ENCODE data around the gene ACR.
A peak's percentile ranks its signal among the peaks of the same experiment; 100 is the strongest.

Gene ACR

DNA sequence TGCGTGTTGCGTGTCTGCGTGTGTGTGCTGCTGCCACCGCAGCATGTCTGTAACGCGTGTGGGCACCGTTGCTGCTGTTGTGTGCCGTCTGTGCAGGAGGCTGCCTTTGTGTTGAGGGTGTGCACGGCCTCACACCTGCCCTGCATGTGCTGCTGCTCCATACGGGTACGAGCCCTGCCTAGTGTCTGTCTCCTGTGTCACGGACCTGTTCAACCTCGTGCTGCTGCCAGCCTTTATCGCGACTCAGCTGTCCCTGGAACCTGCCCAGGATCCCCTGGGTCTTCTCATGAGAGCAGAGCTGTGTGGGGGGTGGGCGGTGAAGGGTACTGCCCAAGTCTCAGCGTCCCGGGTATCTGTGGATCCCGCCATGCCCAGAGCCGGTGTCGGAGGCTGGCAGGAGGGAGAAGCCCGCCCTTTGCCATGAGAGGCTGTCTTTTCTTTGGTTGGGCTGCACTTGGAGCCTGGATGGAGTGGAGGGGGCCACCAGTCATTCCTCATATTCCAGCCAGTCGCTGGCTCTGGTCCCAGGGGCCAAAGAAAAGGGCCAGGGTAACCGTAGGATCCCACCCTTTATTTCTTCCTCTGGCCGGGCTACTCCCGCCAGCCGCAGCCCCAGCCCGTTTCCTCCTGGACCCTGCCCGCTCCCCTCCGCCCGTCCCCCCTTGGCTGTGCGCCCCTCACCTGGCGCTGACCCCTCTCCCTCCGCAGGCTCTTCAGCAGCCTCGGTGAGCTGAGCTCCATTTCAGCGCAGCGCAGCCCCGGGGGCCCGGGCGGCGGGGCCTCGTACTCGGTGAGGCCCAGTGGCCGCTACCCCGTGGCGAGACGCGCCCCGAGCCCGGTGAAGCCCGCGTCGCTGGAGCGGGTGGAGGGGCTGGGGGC lies 7.8 kb upstream of the ACR start:
- FAIRE-seq = no peak
- TF ChIP-seq PAX5 (IDR thresholded peaks at IDR 0.05; ENCODE audit: insufficient read depth, low read length, severe bottlenecking) (no peak), TAF1 (IDR thresholded peaks at IDR 0.05; ENCODE audit: low read depth, low read length) (no peak), POLR2A (IDR thresholded peaks at IDR 0.05; ENCODE audit: low read depth, low read length) (no peak), POLR2AphosphoS5 (IDR thresholded peaks at IDR 0.05; ENCODE audit: low read depth, low read length) (no peak)
- DNase-seq (ENCODE audit: insufficient read length, low spot score) = no peak

DNA sequence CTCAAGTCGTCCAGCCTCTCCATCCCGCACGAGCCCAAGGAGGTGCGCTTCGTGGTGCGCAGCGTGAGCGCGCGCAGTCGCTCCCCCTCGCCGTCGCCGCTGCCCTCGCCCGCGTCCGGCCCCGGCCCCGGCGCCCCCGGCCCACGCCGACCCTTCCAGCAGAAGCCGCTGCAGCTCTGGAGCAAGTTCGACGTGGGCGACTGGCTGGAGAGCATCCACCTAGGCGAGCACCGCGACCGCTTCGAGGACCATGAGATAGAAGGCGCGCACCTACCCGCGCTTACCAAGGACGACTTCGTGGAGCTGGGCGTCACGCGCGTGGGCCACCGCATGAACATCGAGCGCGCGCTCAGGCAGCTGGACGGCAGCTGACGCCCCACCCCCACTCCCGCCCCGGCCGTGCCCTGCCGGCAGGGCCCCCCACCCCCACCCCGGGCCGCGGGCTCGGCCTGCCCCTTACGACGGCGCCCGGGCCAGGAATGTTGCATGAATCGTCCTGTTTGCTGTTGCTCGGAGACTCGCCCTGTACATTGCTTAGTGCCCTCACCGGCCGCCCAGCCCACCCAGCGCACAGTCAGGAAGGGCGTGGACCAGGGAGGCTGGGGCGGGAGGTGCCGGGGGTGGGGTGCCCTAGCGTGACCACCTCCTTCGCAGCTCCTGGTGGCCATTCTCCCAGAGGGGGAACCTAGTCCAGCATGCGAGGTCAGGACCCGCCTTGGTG lies 6.9 kb upstream of the ACR start:
- no peak for TF ChIP-seq POU2F2 (IDR thresholded peaks at IDR 0.05; ENCODE audit: low read depth, low read length)
- no peak for TF ChIP-seq POLR2AphosphoS5 (IDR thresholded peaks at IDR 0.05; ENCODE audit: low read depth, low read length)
- FAIRE-seq (no peak), DNase-seq (ENCODE audit: insufficient read length, low spot score) (no peak)

DNA sequence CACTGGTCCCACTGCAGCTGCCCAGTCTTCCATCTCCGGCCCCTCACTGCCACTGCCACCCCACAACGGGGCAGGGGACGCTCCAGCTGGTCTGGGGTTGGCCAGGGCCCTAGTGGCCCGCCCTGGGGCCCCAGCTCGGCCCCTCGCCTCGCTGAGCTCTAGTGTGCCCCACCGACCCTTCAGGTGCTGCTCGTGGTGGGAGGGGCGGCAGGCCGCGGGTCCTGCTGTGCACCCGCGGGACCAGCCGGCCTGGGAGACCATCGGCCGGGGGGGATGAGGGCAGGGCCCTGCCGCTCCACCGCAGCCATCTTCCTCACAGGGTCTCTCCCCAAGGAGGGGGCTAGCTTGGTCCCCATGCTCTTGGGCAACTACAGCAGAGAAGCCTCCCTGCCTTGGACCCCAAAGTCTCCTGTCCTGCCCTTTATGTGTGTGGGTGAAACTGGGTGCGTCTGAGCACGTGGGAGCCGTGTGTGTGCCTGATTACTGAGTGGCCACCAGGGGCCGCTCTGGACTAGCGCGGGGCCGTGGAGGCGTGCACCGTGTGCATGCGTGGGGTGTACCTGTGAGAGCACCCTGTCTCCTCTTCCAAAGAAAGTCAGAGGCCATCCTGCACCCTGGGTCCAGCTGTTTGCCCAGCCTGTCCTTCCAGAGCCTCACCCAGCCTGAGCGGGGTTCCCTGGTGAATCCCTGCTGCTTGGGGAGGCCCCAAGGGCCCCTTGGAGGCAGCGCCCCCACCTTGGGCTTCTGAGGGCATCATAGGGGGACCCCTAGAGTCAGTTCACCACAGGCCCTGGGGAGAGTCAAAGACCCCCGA lies 6.0 kb upstream of the ACR start:
- FAIRE-seq (peak; percentile 82), DNase-seq (ENCODE audit: insufficient read length, low spot score) (peak; percentile 85)

DNA sequence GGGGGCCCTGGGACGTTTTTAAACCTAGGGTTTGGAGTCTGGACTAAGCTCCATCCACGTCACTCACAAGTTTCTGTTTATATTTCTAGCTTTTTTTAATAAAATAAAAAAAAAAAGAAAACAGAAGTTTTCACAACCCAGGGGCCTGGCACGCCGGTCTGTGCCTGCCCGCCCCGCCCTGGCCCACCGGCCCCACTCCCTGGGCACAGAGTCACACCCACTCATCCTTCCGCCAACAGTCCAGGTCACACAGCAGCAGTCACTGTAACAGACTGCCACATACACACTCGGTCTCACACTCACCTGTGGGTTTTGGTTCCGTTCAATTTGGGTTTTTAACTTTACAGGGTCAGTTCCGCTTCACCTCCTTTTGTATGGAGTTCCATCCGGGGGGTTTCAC lies 5.3 kb upstream of the ACR start:
- DNase-seq (ENCODE audit: insufficient read length, low spot score) (no peak), FAIRE-seq (no peak)
- TF ChIP-seq POLR2A (IDR thresholded peaks at IDR 0.05; ENCODE audit: low read depth, low read length) = no peak
- no peak for TF ChIP-seq TAF1 (IDR thresholded peaks at IDR 0.05; ENCODE audit: low read depth, low read length)
- no peak for TF ChIP-seq POU2F2 (IDR thresholded peaks at IDR 0.05; ENCODE audit: low read depth, low read length)
- no peak for TF ChIP-seq POLR2AphosphoS5 (IDR thresholded peaks at IDR 0.05; ENCODE audit: low read depth, low read length)
- TF ChIP-seq PAX5 (IDR thresholded peaks at IDR 0.05; ENCODE audit: insufficient read depth, low read length, severe bottlenecking) = no peak
- TF ChIP-seq SPI1 (IDR thresholded peaks at IDR 0.05; ENCODE audit: low read depth, low read length) = no peak

More for the DNA sequence above, 6.0 kb upstream of the ACR start:
- TF ChIP-seq SPI1 (IDR thresholded peaks at IDR 0.05; ENCODE audit: low read depth, low read length) = no peak
- TF ChIP-seq PAX5 (IDR thresholded peaks at IDR 0.05; ENCODE audit: insufficient read depth, low read length, severe bottlenecking) = no peak
- TF ChIP-seq POLR2AphosphoS5 (IDR thresholded peaks at IDR 0.05; ENCODE audit: low read depth, low read length) = no peak
- no peak for TF ChIP-seq POU2F2 (IDR thresholded peaks at IDR 0.05; ENCODE audit: low read depth, low read length)
- no peak for TF ChIP-seq POLR2A (IDR thresholded peaks at IDR 0.05; ENCODE audit: low read depth, low read length)
- TF ChIP-seq TAF1 (IDR thresholded peaks at IDR 0.05; ENCODE audit: low read depth, low read length) = no peak

- FAIRE-seq = no peak
- TF ChIP-seq TAF1 (IDR thresholded peaks at IDR 0.05; ENCODE audit: low read depth, low read length) (no peak), POU2F2 (IDR thresholded peaks at IDR 0.05; ENCODE audit: low read depth, low read length) (no peak), POLR2A (IDR thresholded peaks at IDR 0.05; ENCODE audit: low read depth, low read length) (no peak), SPI1 (IDR thresholded peaks at IDR 0.05; ENCODE audit: low read depth, low read length) (no peak), POLR2AphosphoS5 (IDR thresholded peaks at IDR 0.05; ENCODE audit: low read depth, low read length) (no peak), PAX5 (IDR thresholded peaks at IDR 0.05; ENCODE audit: insufficient read depth, low read length, severe bottlenecking) (no peak)
- DNase-seq (ENCODE audit: insufficient read length, low spot score) = no peak
Observed at GRCh38 chr22:50733521-50734342, 4.3 kb upstream of the ACR start.

DNA sequence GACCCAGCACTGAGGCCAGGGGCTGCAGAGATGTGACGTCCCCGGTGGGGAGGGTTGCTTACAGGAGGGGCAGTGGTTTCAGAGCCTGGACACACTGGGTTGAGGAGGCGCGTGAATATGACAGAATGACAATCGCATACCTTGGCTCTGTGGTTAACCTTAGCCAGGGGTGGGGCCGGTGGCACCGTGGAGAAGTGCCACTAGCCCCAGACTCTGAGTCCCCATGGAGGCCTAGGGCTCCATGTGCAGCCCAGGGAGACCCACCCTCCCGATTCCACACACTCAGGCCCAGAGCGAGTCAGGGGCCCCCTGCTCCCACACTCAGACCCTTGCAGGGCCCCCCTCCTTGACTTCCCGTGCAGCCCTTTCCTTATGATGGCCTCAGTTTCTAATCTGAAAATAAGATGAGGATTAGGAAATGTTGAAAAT lies 3.6 kb upstream of the ACR start:
- FAIRE-seq = no peak
- no peak for TF ChIP-seq SPI1 (IDR thresholded peaks at IDR 0.05; ENCODE audit: low read depth, low read length)
- no peak for TF ChIP-seq POU2F2 (IDR thresholded peaks at IDR 0.05; ENCODE audit: low read depth, low read length)
- no peak for TF ChIP-seq PAX5 (IDR thresholded peaks at IDR 0.05; ENCODE audit: insufficient read depth, low read length, severe bottlenecking)
- TF ChIP-seq POLR2A (IDR thresholded peaks at IDR 0.05; ENCODE audit: low read depth, low read length) = no peak
- TF ChIP-seq POLR2AphosphoS5 (IDR thresholded peaks at IDR 0.05; ENCODE audit: low read depth, low read length) = no peak
- TF ChIP-seq TAF1 (IDR thresholded peaks at IDR 0.05; ENCODE audit: low read depth, low read length) = no peak
- no peak for DNase-seq (ENCODE audit: insufficient read length, low spot score)

DNA sequence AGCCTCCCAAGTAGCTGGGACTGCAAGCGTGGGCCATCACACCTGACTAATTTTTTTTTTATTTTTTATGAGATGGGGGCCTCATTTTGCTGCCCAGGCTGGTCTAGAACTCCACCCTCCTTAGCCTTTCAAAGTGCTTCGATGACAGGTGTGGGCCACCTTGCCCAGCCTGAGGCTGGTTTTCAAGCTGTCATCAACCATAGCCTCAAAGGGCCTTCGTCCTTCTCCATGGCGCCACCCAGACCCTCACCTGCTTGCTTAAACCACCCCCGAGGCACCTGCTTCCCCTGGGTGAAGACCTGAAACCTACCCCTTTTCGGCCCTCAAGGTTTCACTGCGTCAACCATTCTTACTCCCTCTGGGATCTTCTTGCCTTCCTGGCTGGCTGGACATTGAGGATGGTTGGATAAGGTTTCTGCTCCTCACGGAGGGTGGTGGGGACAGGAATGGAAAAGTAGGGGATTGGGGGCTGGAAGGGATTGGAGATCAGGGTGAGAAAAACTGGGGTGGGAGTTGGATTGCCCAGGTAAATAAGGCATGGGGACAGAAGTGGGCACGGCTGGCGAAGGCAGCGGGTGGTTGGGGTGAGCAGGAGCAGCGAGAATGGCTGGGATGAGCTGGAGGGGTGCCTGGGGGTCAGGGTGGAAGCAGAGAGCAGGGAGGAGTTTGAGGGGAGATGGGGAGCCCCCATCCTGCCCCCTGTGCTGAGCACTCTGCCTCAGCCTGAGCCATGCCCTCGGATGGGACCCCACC lies 2.8 kb upstream of the ACR start:
- FAIRE-seq (no peak), DNase-seq (ENCODE audit: insufficient read length, low spot score) (no peak)
- TF ChIP-seq POU2F2 (IDR thresholded peaks at IDR 0.05; ENCODE audit: low read depth, low read length) (no peak), PAX5 (IDR thresholded peaks at IDR 0.05; ENCODE audit: insufficient read depth, low read length, severe bottlenecking) (no peak), POLR2A (IDR thresholded peaks at IDR 0.05; ENCODE audit: low read depth, low read length) (no peak), POLR2AphosphoS5 (IDR thresholded peaks at IDR 0.05; ENCODE audit: low read depth, low read length) (no peak), SPI1 (IDR thresholded peaks at IDR 0.05; ENCODE audit: low read depth, low read length) (no peak), TAF1 (IDR thresholded peaks at IDR 0.05; ENCODE audit: low read depth, low read length) (no peak)

DNA sequence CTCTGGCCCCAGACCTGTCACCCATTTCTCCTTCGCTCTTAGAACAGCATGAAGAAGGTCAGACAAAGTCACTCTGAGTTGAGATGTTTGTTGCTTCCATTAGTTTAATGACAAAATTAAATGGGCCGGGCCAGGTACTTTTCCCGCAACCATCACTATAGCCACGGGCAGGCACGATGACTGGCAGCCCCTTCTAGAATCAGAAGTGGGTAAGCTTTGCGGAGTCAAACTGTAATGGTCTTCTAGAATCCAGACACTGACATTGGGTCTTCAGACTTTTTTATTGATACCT lies 2.3 kb upstream of the ACR start:
- FAIRE-seq (no peak), DNase-seq (ENCODE audit: insufficient read length, low spot score) (no peak)
- TF ChIP-seq SPI1 (IDR thresholded peaks at IDR 0.05; ENCODE audit: low read depth, low read length) (no peak), PAX5 (IDR thresholded peaks at IDR 0.05; ENCODE audit: insufficient read depth, low read length, severe bottlenecking) (no peak), POLR2AphosphoS5 (IDR thresholded peaks at IDR 0.05; ENCODE audit: low read depth, low read length) (no peak), TAF1 (IDR thresholded peaks at IDR 0.05; ENCODE audit: low read depth, low read length) (no peak), POU2F2 (IDR thresholded peaks at IDR 0.05; ENCODE audit: low read depth, low read length) (no peak)
